C4-2B (cell line): ENCODE data around the gene USP50.

Source experiments
- ZFX ChIP-seq: fragments of 450-650 bp; IDR thresholded peaks from 2 replicates; pipeline ENCODE4 v1.6.1; 2017
- TF ChIP-seq, protein P1 (sequence below): fragments of 450-650 bp; conservative IDR thresholded peaks from 2 replicates; pipeline ENCODE4 v1.5.1; 2017; ENCODE audit warnings: mild to moderate bottlenecking

DNA sequence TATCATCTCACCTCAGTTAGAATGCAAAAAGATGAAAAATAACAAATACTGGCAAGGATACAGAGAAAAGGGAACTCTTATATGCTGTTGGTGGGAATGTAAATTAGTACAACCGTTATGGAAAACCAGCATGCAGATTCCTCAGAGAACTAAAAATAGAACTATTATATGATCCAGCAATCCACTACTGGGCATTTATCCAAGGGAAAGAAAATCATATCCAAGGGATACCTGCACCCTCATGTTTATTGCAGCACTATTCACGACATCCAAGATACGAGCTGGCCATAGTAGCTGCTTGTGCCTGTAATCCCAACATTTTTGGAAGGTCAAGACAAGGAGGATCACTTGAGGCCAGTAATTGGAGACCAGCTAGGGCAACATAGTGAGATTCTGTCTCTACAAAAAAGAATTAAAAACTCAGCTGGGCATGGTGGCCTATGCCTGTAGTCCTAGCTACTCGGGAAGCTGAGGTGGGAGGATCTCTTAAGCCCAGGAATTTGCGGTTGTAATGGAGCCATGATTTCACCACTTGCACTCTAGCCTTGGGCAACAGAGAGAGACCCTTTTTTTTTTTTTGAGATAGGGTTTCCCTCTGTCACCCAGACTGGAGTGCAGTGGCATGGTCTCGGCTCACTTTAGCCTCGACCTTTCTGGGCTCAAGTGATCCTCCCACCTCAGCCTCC lies 26.6 kb downstream of the USP50 start:
- TF ChIP-seq, protein P1, sequence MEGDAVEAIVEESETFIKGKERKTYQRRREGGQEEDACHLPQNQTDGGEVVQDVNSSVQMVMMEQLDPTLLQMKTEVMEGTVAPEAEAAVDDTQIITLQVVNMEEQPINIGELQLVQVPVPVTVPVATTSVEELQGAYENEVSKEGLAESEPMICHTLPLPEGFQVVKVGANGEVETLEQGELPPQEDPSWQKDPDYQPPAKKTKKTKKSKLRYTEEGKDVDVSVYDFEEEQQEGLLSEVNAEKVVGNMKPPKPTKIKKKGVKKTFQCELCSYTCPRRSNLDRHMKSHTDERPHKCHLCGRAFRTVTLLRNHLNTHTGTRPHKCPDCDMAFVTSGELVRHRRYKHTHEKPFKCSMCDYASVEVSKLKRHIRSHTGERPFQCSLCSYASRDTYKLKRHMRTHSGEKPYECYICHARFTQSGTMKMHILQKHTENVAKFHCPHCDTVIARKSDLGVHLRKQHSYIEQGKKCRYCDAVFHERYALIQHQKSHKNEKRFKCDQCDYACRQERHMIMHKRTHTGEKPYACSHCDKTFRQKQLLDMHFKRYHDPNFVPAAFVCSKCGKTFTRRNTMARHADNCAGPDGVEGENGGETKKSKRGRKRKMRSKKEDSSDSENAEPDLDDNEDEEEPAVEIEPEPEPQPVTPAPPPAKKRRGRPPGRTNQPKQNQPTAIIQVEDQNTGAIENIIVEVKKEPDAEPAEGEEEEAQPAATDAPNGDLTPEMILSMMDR = no peak
- no peak for TF ChIP-seq ZFX
